SU-DHL-6 (cell line): ENCODE results near the gene LPCAT3.

Experiments used
- H2AFZ ChIP-seq: fragments of 200-600 bp; sonication (generic); 2 replicates; pipeline ENCODE4 v1.6.1; 2014; ENCODE audit warnings: low read depth, mild to moderate bottlenecking, moderate library complexity, mixed read lengths, antibody characterized with exemption, low read length; ENCODE audit not compliant: severe bottlenecking
- H3F3A ChIP-seq: fragments of 200-600 bp; shearing (Covaris generic); 2 replicates; pipeline ENCODE4 v1.6.0; 2016; ENCODE audit warnings: antibody characterized with exemption, mild to moderate bottlenecking; ENCODE audit not compliant: insufficient read depth
- H3K27ac ChIP-seq: fragments of 200-600 bp; sonication (generic); 2 replicates; pipeline ENCODE4 v1.5.1; 2016; ENCODE audit warnings: low read depth, mild to moderate bottlenecking, low read length, moderate library complexity, mixed read lengths
- H3K27me3 ChIP-seq: fragments of 200-600 bp; sonication (generic), shearing (Covaris generic); 2 replicates; pipeline ENCODE4 v1.6.0; 2014; ENCODE audit warnings: mild to moderate bottlenecking, low read length
- H3K36me3 ChIP-seq: fragments of 200-600 bp; sonication (generic); 2 replicates; pipeline ENCODE4 v1.6.1; 2014; ENCODE audit warnings: mild to moderate bottlenecking, low read length, mixed read lengths
- H3K4me2 ChIP-seq: fragments of 300-600, 200-600 bp; shearing (Covaris generic), sonication (generic); 2 replicates; pipeline ENCODE4 v1.6.0; 2014; ENCODE audit warnings: low read length, low read depth, mild to moderate bottlenecking; ENCODE audit not compliant: poor library complexity, severe bottlenecking
- H3K4me3 ChIP-seq: fragments of 200-600 bp; sonication (generic); 2 replicates; pipeline ENCODE4 v1.5.1; 2014; ENCODE audit warnings: antibody characterized with exemption, low read length, mild to moderate bottlenecking, mixed read lengths; ENCODE audit not compliant: insufficient read depth, poor library complexity, severe bottlenecking
- H3K79me2 ChIP-seq: fragments of 200-600 bp; sonication (generic); 2 replicates; pipeline ENCODE4 v1.6.1; 2014; ENCODE audit warnings: mild to moderate bottlenecking, low read length, moderate library complexity; ENCODE audit not compliant: insufficient read depth
- H3K9ac ChIP-seq: fragments of 200-600 bp; sonication (generic); 2 replicates; pipeline ENCODE4 v1.7.0; 2014; ENCODE audit warnings: mild to moderate bottlenecking, low read length
- H3K9me2 ChIP-seq: fragments of 200-600 bp; sonication (generic); replicated peaks from 2 replicates; pipeline ENCODE4 v1.6.1; 2014; ENCODE audit warnings: low read length; ENCODE audit not compliant: insufficient read depth
- H3K9me3 ChIP-seq: fragments of 200-600 bp; sonication (generic); 2 replicates; pipeline ENCODE4 v1.6.1; 2014; ENCODE audit warnings: low read length, mixed read lengths; ENCODE audit not compliant: insufficient read depth
- H4K20me1 ChIP-seq: fragments of 200-600 bp; sonication (generic); 2 replicates; pipeline ENCODE4 v1.6.1; 2014; ENCODE audit warnings: low read depth, mild to moderate bottlenecking, antibody characterized with exemption, low read length, moderate library complexity, mixed read lengths
- CTCF ChIP-seq: fragments of 200-600 bp; sonication (generic); IDR thresholded peaks from one replicate; pipeline ENCODE4 v1.5.1; 2017; ENCODE audit warnings: antibody characterized with exemption, mild to moderate bottlenecking, low read length, moderate library complexity; ENCODE audit not compliant: insufficient read depth, poor library complexity, severe bottlenecking
- EZH2phosphoT487 ChIP-seq: fragments of 200-600 bp; sonication (generic), shearing (Covaris generic); conservative IDR thresholded peaks from 2 replicates; pipeline ENCODE4 v1.6.1; 2018; ENCODE audit warnings: mild to moderate bottlenecking, antibody characterized with exemption, low read length, moderate library complexity, mixed read lengths

Gene LPCAT3

GRCh38 chr12:6978611-6979011, 39.7 kb downstream of the LPCAT3 start:
- H3K9me3 ChIP-seq: no peaks in the 10 kb centered on the region
- H4K20me1 ChIP-seq: no peaks in the 10 kb centered on the region
- no peaks in the 10 kb centered on the region for H3K27me3 ChIP-seq
- H3K4me3 ChIP-seq: no peak overlapping the region
- H3K9ac ChIP-seq: no peak overlapping the region
- H3K4me2 ChIP-seq: no peak overlapping the region
- no peaks in the 10 kb centered on the region for H3K79me2 ChIP-seq
- no peak for TF ChIP-seq EZH2phosphoT487
- TF ChIP-seq CTCF: no peak
- H3K36me3 ChIP-seq: peaks cover 9% of the 10 kb centered on the region
- H3F3A ChIP-seq: no peaks in the 10 kb centered on the region; the same call in 1 of the 2 replicates
- H3K9me2 ChIP-seq: no peaks in the 10 kb centered on the region
- H2AFZ ChIP-seq: no peak overlapping the region
- no peak overlapping the region for H3K27ac ChIP-seq

GRCh38 chr12:6978188-6978587, 40.1 kb downstream of the LPCAT3 start:
- H4K20me1 ChIP-seq: no peaks in the 10 kb centered on the region
- H3F3A ChIP-seq: no peaks in the 10 kb centered on the region; the same call in 1 of the 2 replicates
- H3K27me3 ChIP-seq: no peaks in the 10 kb centered on the region
- H3K36me3 ChIP-seq: peaks cover 7% of the 10 kb centered on the region
- H3K79me2 ChIP-seq: no peaks in the 10 kb centered on the region
- H3K9ac ChIP-seq: no peak overlapping the region
- H3K9me3 ChIP-seq: no peaks in the 10 kb centered on the region
- TF ChIP-seq CTCF (no peak), EZH2phosphoT487 (no peak)
- H3K4me2 ChIP-seq: no peak overlapping the region
- no peaks in the 10 kb centered on the region for H3K9me2 ChIP-seq
- no peak overlapping the region for H3K4me3 ChIP-seq
- H3K27ac ChIP-seq: no peak overlapping the region
- no peak overlapping the region for H2AFZ ChIP-seq

- Histone ChIP-seq H3K9ac (no peak overlapping the region), H3K4me3 (no peak overlapping the region), H3K27ac (no peak overlapping the region), H3K4me2 (no peak overlapping the region), H4K20me1 (no peaks in the 10 kb centered on the region), H2AFZ (no peak overlapping the region), H3F3A (no peaks in the 10 kb centered on the region; the same call in 1 of the 2 replicates), H3K27me3 (no peaks in the 10 kb centered on the region), H3K9me2 (no peaks in the 10 kb centered on the region), H3K36me3 (peaks cover 4% of the 10 kb centered on the region; the same call in 1 of the 2 replicates), H3K79me2 (peaks cover 5% of the 10 kb centered on the region), H3K9me3 (no peaks in the 10 kb centered on the region)
- TF ChIP-seq CTCF (no peak), EZH2phosphoT487 (no peak)
Measured at GRCh38 chr12:6977653-6978052, 40.6 kb downstream of the LPCAT3 start.
